Smooth muscle cell of the brain vasculature (primary cell): ENCODE results near the gene DOCK6.

Source experiments
- DNase-seq: peaks from one replicate; pipeline ENCODE4 v3.0.0-alpha.2; 2012; ENCODE audit warnings: low read depth, low spot score

The DOCK6 gene

DNA sequence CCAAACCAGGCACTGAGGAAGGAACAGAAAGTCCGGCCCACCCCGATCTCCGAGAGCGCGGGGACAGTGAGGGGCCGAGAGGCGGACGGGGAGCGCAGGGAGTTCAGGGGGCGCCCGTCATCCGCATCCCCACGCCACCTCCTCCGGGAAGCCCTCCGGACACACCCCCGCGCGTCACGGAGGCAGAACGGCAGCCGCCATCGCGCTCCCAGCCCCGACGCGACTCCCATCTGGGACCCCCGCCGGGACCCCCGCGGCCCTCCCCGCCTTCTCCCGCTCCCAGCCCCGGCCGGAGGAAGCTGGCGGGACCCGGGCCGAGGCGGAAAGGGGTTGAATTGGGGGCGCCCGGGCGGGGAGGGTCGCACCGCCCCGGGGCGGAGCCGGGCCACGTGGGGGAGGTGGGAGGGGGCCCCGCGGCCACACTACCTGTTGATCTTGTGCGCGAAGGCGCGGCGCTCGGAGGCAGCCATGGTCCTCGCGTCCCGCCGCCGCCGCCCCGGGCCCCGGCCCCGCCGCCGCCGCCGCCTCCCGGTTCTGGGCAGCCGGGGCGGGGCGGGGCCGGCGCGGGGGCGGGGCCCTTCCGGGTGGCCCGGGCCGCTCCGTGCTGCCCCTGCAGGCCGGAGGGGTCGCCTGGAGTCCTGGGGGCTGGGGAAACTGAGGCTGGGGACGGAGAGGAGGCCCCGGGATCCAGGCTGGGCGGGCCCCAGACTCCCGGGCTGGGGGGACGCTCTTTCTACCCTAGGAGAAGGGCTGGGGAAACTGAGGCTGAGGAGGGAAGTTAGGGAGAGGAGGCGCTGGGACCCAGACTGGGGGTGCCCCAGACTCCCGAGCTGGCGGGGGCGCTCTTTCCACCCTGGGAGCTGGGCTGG, at the start of gene DOCK6:
Gene DOCK6 (minus strand): TSS at position 554 of the 869 bp plus-strand sequence. CDS start 84 bp downstream, at position 470.
- no peak for DNase-seq

GRCh38 chr19:11306337-11306736, 44.0 kb upstream of the DOCK6 start:
- DNase-seq: no peak

GRCh38 chr19:11304936-11305335, 42.6 kb upstream of the DOCK6 start:
- DNase-seq: no peak

DNA sequence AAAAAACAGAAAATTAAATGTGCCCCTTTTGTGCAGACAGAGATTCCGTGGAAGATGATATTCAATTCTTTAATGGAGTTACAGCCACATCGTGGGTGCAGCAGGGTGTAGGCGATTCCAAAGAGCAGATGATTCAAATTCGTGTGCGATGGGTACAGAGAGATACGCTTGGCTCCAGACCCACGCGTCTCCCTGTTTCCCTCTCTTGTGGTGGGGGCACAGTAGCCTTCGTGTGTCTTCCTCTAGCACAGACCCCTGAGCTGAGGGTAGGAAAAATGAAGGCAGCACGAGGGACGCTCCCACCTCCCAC, 38.4 kb upstream of the DOCK6 start:
- DNase-seq: no peak

- no peak for DNase-seq
Observed at GRCh38 chr19:11299946-11300810, 37.9 kb upstream of the DOCK6 start.

DNA sequence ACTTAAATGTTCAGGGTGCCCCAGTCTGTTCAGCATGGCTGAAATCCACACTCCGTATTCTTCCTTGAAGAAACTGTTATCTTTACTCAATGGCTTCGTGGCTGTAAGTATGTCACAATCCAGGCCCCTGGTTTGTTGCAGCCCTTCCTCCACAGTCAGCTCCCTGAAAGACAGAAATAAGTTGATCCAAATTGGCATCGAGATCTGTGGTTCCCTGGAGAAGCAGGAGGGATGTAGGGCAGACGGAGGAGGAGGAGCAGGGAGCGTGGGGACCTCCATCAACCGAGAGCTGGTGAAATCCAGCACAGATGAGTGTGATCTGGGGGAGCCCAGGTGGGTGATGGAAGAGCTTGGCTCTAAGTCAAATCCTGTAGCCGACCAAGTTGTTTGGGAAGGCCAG, 33.9 kb upstream of the DOCK6 start:
- no peak for DNase-seq

DNA sequence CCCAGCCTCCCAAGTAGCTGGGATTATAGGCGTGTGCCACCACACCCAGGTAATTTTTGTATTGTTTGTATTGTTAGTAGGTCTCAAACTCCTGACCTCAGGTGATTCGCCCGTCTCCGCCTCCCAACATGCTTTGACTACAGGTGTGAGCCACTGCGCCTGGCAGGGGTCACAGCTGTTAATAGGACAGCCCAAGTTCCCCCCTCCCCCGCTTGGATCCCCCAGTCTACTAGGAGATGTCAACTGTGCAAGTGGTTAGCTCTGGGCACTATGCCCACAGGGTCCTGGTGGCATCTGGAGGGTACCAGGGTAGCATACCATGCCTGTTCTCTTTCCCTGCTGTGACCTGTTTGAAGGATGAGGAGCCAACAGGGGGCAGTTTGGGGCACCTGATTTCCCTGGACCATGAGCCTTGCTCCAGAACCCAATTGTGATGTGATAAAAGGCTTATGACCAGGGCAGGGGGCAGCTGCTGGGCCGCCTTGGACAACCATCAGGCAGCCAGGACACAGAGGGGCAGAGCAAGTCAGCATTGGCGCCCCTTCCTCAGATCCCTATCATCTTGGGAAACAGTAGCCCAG, 33.4 kb upstream of the DOCK6 start, which contains the start of gene TSPAN16:
Gene TSPAN16 (plus strand): TSS at position 496 of the 581 bp plus-strand sequence. CDS start 138 bp downstream, outside the sequence.
- no peak for DNase-seq

DNA sequence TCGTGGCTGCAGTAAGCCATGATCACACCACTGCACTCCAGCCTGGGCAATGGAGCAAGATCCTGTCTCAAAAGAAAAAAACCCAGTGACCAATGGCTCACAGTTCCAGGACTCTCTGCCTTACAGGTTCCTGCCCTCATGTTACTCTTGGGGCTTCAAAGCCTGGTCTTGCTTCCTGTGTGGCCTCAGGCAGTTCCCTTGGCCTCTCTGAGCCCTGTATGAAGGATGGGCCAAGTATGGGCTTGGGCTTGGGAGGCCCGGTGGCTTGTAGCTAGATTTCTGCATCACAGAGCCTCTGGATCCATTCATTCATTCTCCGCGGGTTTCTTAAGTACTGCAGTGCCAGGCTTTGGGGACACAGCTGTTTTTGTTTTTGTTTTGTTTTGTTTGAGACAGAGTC, 32.9 kb upstream of the DOCK6 start:
- no peak for DNase-seq

DNA sequence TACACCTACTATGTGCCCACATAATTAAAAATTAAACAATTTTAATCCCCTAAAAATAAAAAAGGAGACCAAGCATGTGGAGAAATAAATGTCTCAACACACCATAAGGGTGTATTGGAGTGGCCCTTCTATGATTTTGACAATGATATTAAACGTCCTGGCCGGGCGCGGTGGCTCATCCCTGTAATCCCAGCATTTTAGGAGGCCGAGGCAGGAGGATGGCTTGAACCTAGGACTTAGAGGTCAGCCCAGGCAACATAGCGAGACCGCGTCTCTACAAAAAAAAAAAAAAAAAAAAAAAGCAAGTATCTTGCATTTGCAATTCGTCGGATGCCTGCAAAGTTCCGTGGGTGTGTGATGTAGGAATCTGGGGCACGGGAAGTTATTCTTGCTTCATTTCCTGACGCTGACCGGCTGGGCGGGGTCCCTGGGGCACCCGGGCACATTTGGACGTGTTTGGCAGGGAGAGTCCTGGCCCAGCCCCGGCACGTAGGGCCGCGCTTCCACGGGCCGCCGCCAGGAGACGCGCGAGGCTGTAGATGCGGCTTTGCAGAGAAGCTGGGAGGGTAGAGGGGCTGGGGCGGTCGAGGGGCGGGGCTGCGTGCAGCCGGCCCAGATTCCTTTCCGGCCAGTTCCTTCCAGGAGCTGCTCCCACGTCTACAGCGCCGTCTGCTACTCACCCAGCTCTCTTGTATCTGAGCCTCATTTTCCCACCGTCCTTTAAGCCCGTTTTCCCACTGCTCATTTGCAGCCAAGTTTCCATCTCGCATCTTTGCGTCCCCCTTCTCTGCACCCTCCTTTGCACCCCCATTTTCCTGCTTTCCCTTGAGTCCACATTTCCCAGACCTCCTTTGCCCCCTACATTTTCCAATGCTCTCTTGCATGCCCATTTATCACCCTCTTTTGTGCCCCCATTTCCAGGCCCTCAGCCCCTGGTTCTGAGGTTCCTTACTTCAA, 31.4 kb upstream of the DOCK6 start:
- peak; percentile 58 for DNase-seq

DNA sequence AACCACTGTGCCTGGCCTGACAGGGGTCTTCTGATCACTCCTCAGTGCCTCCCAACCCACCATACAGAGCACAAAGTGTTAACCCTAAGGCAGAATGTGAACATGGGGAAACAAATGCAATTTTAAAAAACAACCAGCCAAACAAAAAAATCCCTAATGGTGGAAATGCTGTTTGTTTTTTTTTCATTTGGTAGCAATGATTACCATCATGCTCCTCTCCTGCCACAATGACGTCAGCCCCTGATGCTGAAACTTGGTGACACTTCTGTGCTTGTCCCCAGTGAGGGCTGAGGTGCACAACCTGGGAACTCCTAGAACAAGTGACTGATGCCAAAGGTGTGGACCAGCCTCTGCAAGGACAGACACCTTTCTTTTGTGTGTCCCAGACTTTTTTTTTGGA, 29.7 kb upstream of the DOCK6 start:
- no peak for DNase-seq

DNA sequence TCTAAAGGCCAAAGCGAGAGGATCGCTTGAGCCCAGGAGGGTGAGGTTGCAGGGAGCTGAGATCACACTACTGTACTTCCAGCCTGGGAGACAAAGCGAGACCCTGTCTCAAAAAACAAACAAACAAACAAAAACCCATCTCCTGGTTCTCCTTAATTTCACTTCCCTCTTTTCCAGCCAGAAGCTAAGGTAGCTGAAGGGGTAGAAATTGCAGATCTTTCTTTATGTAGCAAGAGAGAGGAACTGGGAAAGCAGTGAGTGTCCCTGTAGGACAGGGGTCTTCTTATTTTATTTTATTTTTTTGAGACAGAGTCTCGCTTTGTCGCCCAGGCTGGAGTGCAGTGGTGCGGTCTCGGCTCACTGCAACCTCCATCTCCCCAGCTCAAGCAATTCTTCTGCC, 29.1 kb upstream of the DOCK6 start:
- DNase-seq: no peak

GRCh38 chr19:11290256-11290655, 27.9 kb upstream of the DOCK6 start:
- no peak for DNase-seq

DNA sequence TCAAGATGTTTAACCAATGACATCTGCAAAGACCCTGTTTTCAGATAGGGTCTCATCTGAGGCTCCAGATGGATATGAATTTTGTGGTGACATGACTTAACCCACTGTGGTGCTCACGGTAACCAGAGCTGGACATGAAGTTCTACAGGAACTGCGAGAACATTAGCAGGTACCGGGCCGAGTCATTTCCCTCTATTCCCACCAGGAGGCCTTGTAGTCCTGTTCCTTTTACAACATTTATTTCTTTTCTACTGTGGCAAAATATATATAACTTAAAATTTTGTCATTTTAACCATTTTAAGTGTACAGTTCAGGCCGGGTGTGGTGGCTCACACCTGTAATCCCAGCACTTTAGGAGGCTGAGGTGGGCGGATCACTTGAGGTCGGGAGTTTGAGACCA, 26.0 kb upstream of the DOCK6 start:
- no peak for DNase-seq

GRCh38 chr19:11286312-11286974, 24.1 kb upstream of the DOCK6 start:
- DNase-seq: no peak

DNA sequence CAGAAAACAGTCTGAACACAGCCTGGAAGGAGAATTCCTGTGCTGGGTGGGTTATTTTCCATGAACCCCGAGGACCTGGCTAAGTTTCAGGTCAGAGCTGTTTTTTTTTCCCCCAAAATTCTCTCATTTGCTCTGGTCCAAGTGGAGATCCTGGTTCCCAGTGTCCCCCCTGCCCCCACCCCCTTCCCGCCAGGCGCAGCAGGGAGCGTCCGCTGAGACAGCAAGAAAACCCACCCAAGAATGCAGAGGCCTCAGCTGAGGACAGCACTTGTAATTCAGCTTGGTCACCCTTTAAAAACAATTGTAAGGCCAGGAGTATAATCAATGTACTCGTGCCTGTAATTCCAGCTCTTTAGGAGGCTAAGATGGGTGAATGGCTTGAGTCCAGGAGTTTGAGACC, 22.2 kb upstream of the DOCK6 start:
- no peak for DNase-seq

DNA sequence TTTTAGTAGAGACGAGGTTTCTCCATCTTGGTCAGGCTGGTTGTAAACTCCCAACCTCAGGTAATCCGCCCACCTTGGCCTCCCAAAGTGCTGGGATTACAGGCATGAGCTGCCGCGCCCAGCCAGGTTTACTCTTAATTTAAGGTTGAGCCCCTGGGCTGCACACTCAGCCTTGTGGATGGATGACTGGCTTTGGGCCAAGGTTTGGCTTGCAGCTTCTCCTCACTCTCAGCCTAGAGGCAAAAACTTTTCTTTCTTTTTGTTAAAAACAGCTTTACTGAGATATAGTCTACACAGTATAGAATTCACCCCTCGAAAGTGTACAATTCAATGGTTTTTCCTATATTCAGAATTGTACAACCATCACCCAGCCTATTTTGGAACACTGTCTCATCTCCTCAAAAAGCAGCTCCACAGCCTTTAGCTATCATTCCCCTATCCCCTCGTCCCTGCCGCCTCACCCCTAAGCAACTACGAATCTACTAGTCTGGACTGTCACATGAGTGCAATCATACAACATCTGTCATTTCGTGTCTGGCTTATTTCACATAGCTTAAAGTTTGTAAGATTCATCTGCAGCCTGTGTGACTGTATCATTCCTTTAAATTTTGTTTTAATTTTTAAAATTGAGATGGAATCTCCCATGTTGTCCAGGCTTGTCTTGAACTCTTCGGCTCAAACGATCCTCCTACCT, 19.2 kb upstream of the DOCK6 start:
- no peak for DNase-seq

DNA sequence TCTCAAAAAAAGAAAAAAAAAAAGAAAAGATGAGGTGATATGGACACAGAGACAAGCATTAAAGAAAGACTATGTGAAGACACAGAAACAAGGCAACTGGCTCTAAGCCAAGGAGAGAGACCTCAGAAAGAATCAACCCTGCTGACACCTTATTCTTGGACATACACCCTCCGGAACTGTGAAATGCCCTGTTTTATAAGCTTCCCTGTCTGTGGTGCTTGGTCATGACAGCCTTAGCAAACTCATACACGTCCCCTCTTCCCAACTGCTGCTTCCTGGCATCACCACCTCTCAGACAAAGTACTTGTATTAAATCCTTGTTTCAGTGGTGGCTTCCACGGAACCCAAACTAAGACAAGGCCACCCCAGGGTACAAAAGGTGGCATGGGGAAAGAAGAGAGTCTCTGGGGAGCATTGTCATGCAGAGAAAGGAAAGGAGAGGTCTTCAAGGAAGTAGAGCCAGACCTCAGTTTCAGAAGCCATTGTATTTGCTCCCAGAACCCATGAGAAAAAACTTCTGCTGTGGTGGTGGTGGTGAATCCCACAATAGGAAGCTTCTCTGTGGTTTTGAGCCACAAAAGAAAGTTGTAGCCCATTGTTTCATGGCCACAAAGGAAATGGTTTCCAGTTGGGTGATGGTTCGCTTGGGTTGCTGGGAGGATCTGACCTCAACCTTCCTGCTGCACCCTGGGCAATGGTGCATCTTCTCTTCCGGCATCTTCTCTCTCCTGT, 17.3 kb upstream of the DOCK6 start:
- no peak for DNase-seq

DNA sequence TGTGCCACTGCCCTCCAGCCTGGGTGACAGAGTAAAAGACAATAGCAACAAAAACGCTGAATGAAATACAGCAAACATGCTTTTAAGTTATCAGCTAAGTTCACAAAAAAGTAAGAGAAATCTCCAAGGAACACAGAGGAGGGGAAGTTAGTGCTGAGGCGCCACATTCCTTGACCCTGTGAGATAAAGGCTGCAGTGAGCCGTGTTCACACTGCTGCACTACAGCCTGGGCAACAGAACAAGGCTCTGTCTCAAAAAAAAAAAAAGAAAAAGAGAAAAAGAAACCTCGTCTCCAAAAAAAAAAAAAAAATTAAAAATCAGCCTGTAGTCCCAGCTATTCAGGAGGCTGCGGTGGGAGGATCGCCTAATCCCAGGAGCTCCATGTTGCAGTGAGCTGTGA, 16.3 kb upstream of the DOCK6 start:
- DNase-seq: no peak

GRCh38 chr19:11274533-11275086, 12.3 kb upstream of the DOCK6 start:
- no peak for DNase-seq
